ENCODE results near the gene RRP1B.
A peak's percentile ranks its signal among the peaks of the same experiment; 100 is the strongest.
"Not testable (repeated sequence)": the region's sequence is repeated elsewhere in the genome, so short reads cannot be mapped to it uniquely, and the experiment has no call there.

Gene RRP1B

DNA sequence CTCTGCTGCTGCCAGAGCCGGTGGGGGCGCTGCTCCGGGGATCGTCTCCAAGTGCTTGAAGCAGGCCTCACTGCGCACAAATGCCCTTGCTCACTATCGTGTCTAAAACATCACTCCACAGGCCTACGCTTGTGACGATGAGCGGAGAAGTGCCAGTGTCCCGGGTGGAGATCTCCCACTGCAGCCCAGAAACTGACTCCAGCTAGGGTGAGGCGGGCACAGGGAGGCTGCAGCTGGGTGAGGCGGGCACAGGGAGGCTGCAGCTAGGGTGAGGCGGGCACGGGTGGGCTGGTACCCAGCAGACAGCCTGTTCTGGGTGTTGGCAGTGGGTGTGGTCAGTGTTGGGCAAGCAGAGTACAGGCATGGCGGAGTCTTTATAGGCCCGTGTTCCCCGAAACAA, 36.9 kb downstream of the RRP1B start:
- Histone ChIP-seq H3K9me3 (ENCODE audit: insufficient read depth, low read length, severe bottlenecking) (no peaks in the 10 kb centered on the region), H3K4me1 (ENCODE audit: insufficient read depth, low read length) (no peaks in the 10 kb centered on the region), H3K4me2 (ENCODE audit: insufficient read depth, low read length) (no peak overlapping the region), H3K36me3 (ENCODE audit: insufficient read depth, low read length) (peaks cover 52% of the 10 kb centered on the region), H3K27me3 (ENCODE audit: insufficient read depth, low read length, poor library complexity) (no peaks in the 10 kb centered on the region), H2AFZ (ENCODE audit: low read depth, low read length) (no peak overlapping the region), H4K20me1 (ENCODE audit: insufficient read depth, low read length) (no peaks in the 10 kb centered on the region; the same call in none of the 2 replicates), H3K79me2 (ENCODE audit: insufficient read depth, low read length) (no peaks in the 10 kb centered on the region), H3K9ac (ENCODE audit: low read depth, low read length) (no peak overlapping the region), H3K4me3 (ENCODE audit: low read depth in 1 of 2, low read length in 2 of 2) (no peak overlapping the region), H3K27ac (ENCODE audit: low read length) (no peak overlapping the region)
- no peak for ATAC-seq (ENCODE audit: insufficient read depth, low read depth)
- no peak for DNase-seq
- TF ChIP-seq, protein P1, sequence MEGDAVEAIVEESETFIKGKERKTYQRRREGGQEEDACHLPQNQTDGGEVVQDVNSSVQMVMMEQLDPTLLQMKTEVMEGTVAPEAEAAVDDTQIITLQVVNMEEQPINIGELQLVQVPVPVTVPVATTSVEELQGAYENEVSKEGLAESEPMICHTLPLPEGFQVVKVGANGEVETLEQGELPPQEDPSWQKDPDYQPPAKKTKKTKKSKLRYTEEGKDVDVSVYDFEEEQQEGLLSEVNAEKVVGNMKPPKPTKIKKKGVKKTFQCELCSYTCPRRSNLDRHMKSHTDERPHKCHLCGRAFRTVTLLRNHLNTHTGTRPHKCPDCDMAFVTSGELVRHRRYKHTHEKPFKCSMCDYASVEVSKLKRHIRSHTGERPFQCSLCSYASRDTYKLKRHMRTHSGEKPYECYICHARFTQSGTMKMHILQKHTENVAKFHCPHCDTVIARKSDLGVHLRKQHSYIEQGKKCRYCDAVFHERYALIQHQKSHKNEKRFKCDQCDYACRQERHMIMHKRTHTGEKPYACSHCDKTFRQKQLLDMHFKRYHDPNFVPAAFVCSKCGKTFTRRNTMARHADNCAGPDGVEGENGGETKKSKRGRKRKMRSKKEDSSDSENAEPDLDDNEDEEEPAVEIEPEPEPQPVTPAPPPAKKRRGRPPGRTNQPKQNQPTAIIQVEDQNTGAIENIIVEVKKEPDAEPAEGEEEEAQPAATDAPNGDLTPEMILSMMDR (IDR thresholded peaks at IDR 0.05; ENCODE audit: borderline replicate concordance, extremely low read depth, low read length, poor library complexity, severe bottlenecking), result no peak
- no peak for TF ChIP-seq EZH2 (IDR thresholded peaks at IDR 0.05; ENCODE audit: borderline replicate concordance, low read depth, low read length, severe bottlenecking)

GRCh38 chr21:43697758-43698643, 38.6 kb downstream of the RRP1B start:
- Histone ChIP-seq H3K27me3 (ENCODE audit: insufficient read depth, low read length, poor library complexity) (no peaks in the 10 kb centered on the region), H2AFZ (ENCODE audit: low read depth, low read length) (no peak overlapping the region), H3K27ac (ENCODE audit: low read length) (no peak overlapping the region), H3K4me3 (ENCODE audit: low read depth in 1 of 2, low read length in 2 of 2) (no peak overlapping the region), H3K4me1 (ENCODE audit: insufficient read depth, low read length) (no peaks in the 10 kb centered on the region), H3K9ac (ENCODE audit: low read depth, low read length) (no peak overlapping the region), H4K20me1 (ENCODE audit: insufficient read depth, low read length) (no peaks in the 10 kb centered on the region; the same call in 1 of the 2 replicates), H3K79me2 (ENCODE audit: insufficient read depth, low read length) (no peaks in the 10 kb centered on the region), H3K9me3 (ENCODE audit: insufficient read depth, low read length, severe bottlenecking) (no peaks in the 10 kb centered on the region), H3K4me2 (ENCODE audit: insufficient read depth, low read length) (no peak overlapping the region), H3K36me3 (ENCODE audit: insufficient read depth, low read length) (peaks cover 34% of the 10 kb centered on the region)
- TF ChIP-seq, protein P1 (IDR thresholded peaks at IDR 0.05; ENCODE audit: borderline replicate concordance, extremely low read depth, low read length, poor library complexity, severe bottlenecking), result no peak
- ATAC-seq (ENCODE audit: insufficient read depth, low read depth) (peak; percentile 81), DNase-seq (peak; percentile 35)

- H3K4me2 ChIP-seq (ENCODE audit: insufficient read depth, low read length); H3K4me1 ChIP-seq (ENCODE audit: insufficient read depth, low read length); H3K9me3 ChIP-seq (ENCODE audit: insufficient read depth, low read length, severe bottlenecking); ATAC-seq (ENCODE audit: insufficient read depth, low read depth); H2AFZ ChIP-seq (ENCODE audit: low read depth, low read length); H3K4me3 ChIP-seq (ENCODE audit: low read depth in 1 of 2, low read length in 2 of 2); H4K20me1 ChIP-seq (ENCODE audit: insufficient read depth, low read length); H3K79me2 ChIP-seq (ENCODE audit: insufficient read depth, low read length); DNase-seq; H3K27me3 ChIP-seq (ENCODE audit: insufficient read depth, low read length, poor library complexity); H3K27ac ChIP-seq (ENCODE audit: low read length); H3K9ac ChIP-seq (ENCODE audit: low read depth, low read length): not testable (repeated sequence)
- H3K36me3 ChIP-seq (ENCODE audit: insufficient read depth, low read length), result peaks cover 20% of the 10 kb centered on the region
Measured at GRCh38 chr21:43699492-43699777, 40.1 kb downstream of the RRP1B start.

GRCh38 chr21:43699933-43700599, 40.7 kb downstream of the RRP1B start:
- peaks cover 14% of the 10 kb centered on the region for H3K36me3 ChIP-seq (ENCODE audit: insufficient read depth, low read length)
- H3K27ac ChIP-seq (ENCODE audit: low read length), result no peak overlapping the region
- no peak overlapping the region for H2AFZ ChIP-seq (ENCODE audit: low read depth, low read length)
- H3K27me3 ChIP-seq (ENCODE audit: insufficient read depth, low read length, poor library complexity), result no peaks in the 10 kb centered on the region
- no peaks in the 10 kb centered on the region for H3K79me2 ChIP-seq (ENCODE audit: insufficient read depth, low read length)
- H3K4me3 ChIP-seq (ENCODE audit: low read depth in 1 of 2, low read length in 2 of 2), result no peak overlapping the region
- no peak for TF ChIP-seq EZH2 (IDR thresholded peaks at IDR 0.05; ENCODE audit: borderline replicate concordance, low read depth, low read length, severe bottlenecking)
- TF ChIP-seq, protein P1 (IDR thresholded peaks at IDR 0.05; ENCODE audit: borderline replicate concordance, extremely low read depth, low read length, poor library complexity, severe bottlenecking), result no peak
- ATAC-seq (ENCODE audit: insufficient read depth, low read depth), result no peak
- DNase-seq, result no peak
- H3K4me2 ChIP-seq (ENCODE audit: insufficient read depth, low read length), result no peak overlapping the region
- no peaks in the 10 kb centered on the region for H4K20me1 ChIP-seq (ENCODE audit: insufficient read depth, low read length)
- no peak overlapping the region for H3K9ac ChIP-seq (ENCODE audit: low read depth, low read length)
- H3K9me3 ChIP-seq (ENCODE audit: insufficient read depth, low read length, severe bottlenecking), result no peaks in the 10 kb centered on the region
- no peaks in the 10 kb centered on the region for H3K4me1 ChIP-seq (ENCODE audit: insufficient read depth, low read length)
